Epidermal melanocyte (primary cell): ENCODE data around the gene RPL9.
"Not testable (repeated sequence)": the region's sequence is repeated elsewhere in the genome, so short reads cannot be mapped to it uniquely, and the experiment has no call there.

Experiments
- DNase-seq: peaks from one replicate; pipeline ENCODE4 v3.0.0; 2011; ENCODE audit warnings: low spot score; ENCODE audit not compliant: insufficient read length

RPL9 gene

GRCh38 chr4:39467464-39467863 is 8.7 kb upstream of the RPL9 start:
- no peak for DNase-seq

DNA sequence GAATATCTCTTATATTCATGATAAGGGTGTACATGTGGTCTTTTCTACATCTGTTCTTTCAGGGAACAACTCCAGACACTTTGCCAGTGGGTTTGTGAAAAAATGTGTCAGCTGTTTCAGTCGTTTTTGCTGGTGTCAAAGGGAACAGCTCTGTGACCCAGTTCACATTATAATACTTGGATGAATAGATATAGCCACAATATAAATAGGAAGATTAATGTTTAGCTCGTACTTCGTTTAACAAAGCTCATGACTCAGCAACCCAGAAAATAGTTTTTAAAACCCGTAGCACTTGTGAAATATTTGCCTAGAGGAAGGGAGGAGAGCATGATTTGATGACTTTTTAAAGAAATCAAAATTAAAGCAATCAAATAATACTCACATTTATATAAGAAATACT is 8.0 kb upstream of the RPL9 start:
- DNase-seq: no peak

DNA sequence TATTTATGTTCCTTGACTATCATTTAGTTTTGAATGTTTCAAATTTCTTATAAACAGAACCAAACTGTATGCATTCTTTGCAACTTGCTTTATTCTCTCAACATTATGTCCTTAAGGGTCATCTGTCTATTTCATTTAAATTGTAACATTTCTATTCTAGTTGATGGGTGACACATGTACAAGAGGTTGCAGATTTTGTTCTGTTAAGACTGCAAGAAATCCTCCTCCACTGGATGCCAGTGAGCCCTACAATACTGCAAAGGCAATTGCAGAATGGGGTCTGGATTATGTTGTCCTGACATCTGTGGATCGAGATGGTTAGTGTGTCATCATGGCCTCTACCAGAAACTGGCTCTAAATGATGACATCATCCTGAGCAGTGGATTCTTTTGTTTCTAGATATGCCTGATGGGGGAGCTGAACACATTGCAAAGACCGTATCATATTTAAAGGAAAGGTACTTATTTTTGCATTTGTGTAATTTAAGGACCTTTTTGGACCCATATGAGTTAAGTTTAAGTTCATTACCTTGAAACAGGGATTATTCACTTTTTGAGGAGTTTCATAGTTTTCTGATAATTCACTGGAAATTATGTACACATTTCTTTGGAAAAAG is 6.3 kb upstream of the RPL9 start:
- no peak for DNase-seq

DNA sequence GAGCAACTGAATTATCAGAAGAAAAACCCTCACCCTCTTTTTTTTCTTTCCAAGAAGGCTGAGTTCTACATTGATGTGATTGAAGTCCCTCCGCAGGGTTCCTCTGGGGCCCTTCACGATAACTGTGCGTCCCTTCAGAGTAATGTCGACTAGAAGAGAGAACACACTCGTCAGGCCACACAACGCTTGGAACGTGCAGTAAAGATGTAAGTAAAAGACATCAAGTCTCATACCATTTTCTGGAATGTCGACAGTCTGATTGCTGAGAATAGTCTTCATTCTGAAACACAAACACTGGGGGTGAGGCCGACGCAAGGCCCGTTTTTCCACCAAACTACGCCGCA is 589 bp downstream of the RPL9 start:
- not testable (repeated sequence) for DNase-seq

GRCh38 chr4:39456946-39457763 is 1.6 kb downstream of the RPL9 start:
- no peak for DNase-seq

- no peak for DNase-seq
Measured at GRCh38 chr4:39455486-39455885, 3.2 kb downstream of the RPL9 start.

GRCh38 chr4:39453738-39454137 is 5.0 kb downstream of the RPL9 start:
- DNase-seq: no peak

DNA sequence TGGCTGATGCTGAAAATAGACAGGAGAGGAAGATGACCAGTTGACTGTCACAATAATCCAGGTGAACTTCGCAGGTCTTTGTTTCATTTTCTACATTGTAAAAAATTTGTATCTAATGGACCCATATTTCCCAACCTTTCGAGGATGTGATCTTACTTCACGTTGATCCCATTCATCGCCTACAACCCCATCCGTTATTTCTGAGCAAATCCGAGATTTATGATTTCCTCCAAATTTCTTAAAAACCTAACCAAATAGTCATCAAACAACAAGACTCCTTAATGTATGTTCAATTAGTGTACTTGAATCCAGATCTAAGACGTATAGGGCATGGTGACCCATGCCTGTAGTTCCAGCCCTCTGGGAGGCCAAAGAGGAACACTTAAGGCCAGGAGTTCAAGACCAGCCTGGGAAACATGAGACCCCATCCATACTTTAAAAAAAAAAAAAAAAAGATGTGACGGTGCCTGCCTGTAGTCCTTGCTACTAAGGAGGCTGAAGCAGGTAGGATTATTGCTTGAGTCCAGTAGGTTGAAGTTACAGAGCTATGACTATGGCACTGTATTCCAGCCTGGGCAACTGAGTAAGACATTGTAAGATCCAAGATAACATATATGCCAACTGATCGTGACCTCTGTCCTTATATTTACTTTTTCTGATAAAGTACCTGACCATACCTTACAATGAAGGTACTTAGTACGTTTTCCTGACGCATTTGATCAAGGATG is 5.7 kb downstream of the RPL9 start:
- DNase-seq: no peak

- DNase-seq: no peak
Measured at GRCh38 chr4:39452153-39452859, 6.4 kb downstream of the RPL9 start.

- DNase-seq: no peak
Measured at GRCh38 chr4:39451423-39452023, 7.2 kb downstream of the RPL9 start.

DNA sequence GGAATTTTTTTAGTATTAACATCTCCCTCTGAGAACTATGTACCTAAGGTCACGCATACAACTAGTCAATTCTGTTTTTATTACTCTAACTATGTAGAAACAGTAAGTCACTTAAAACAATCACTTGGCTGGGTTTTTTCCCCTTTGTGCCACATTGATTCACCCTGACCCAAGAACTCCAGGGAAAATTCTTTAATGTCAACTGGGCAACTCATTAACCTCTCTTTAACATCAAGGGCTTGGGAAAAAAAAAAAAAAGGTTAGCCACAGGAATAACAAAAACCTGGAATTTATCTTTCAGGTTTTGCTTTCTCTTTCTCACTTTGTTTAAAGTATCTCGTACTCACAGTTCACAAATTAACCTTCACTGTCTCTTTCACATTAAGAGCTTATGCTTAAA is 8.1 kb downstream of the RPL9 start:
- no peak for DNase-seq

DNA sequence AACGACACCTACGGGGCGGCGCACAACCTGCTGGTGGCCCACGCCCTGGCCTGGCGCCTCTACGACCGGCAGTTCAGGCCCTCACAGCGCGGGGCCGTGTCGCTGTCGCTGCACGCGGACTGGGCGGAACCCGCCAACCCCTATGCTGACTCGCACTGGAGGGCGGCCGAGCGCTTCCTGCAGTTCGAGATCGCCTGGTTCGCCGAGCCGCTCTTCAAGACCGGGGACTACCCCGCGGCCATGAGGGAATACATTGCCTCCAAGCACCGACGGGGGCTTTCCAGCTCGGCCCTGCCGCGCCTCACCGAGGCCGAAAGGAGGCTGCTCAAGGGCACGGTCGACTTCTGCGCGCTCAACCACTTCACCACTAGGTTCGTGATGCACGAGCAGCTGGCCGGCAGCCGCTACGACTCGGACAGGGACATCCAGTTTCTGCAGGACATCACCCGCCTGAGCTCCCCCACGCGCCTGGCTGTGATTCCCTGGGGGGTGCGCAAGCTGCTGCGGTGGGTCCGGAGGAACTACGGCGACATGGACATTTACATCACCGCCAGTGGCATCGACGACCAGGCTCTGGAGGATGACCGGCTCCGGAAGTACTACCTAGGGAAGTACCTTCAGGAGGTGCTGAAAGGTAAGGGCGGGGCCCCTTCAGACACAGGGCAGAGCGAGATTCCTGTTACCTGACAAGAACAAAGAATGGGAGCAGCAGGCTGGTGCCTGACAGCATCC is 11.7 kb downstream of the RPL9 start:
- DNase-seq: no peak

DNA sequence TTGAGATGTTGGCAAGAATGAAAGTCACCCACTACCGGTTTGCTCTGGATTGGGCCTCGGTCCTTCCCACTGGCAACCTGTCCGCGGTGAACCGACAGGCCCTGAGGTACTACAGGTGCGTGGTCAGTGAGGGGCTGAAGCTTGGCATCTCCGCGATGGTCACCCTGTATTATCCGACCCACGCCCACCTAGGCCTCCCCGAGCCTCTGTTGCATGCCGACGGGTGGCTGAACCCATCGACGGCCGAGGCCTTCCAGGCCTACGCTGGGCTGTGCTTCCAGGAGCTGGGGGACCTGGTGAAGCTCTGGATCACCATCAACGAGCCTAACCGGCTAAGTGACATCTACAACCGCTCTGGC is 12.3 kb downstream of the RPL9 start:
- DNase-seq: no peak

GRCh38 chr4:39442998-39443397 is 15.7 kb downstream of the RPL9 start:
- no peak for DNase-seq

- DNase-seq: no peak
Measured at GRCh38 chr4:39441593-39441992, 17.1 kb downstream of the RPL9 start.

DNA sequence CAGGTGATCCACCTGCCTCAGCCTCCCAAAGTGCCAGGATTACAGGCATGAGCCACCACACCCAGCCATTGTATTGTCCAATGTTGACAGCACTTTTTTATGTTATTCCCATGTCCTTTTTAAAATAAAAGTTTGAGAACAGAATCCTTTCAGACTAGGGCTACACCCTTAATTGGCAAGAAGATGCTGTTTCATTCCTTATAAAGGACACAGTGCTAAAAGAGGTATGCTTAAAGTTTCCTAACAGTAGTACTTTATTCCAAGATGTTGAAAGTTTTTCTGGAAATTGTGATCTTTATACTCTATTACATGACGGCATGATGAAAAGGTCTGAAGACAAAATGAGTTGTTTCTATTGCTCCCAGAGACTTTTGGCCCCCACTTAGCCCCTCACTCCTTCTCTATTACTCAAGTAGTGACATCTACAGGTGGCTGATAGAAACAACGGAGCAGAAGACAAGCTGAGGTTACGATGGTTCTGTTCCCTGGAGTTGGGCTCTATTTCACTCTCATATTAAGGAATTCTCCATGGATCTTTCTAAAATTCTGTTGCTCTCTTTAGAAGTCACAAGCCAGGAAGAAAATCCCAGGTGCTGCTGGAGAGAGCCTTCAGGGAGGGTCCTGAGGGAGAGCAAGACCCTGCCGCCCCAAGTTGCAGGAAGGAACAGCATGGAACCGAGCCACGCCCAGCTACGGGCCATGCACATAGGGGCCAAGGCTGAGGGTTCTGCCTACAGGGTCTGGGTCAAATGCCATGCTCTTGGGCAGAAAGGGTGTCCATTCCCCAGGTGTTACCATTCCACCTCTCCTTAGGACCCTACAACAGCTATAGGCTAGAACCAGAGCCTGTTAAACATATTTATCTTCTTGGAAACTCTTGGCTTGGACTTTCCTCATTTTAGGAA is 22.8 kb downstream of the RPL9 start:
- no peak for DNase-seq

GRCh38 chr4:39433878-39434492 is 24.7 kb downstream of the RPL9 start:
- DNase-seq: no peak

GRCh38 chr4:39429476-39430334 is 29.0 kb downstream of the RPL9 start:
- DNase-seq: no peak
